WERI-Rb-1 (cell line): Measurements from ENCODE around the gene AOX1.
"Not testable (repeated sequence)": the region's sequence is repeated elsewhere in the genome, so short reads cannot be mapped to it uniquely, and the experiment has no call there.

Source experiments
- DNase-seq: peaks from one replicate; pipeline ENCODE4 v3.0.0-alpha.2; 2020
- H3K27ac ChIP-seq: fragments of 250-450 bp; sonication (Bioruptor Pico); 2 replicates; pipeline ENCODE4 v1.5.1; 2020; ENCODE audit warnings: mild to moderate bottlenecking, moderate library complexity
- H3K27me3 ChIP-seq: fragments of 250-450 bp; sonication (Bioruptor Pico); 2 replicates; pipeline ENCODE4 v1.5.1; 2021; ENCODE audit warnings: mild to moderate bottlenecking, low read depth, moderate library complexity; ENCODE audit not compliant: insufficient read depth, severe bottlenecking
- H3K36me3 ChIP-seq: fragments of 250-450 bp; sonication (Bioruptor Pico); 2 replicates; pipeline ENCODE4 v1.5.1; 2020; ENCODE audit warnings: mild to moderate bottlenecking, moderate library complexity
- H3K4me3 ChIP-seq: 2 replicates; pipeline ENCODE4 v1.5.1; 2011; ENCODE audit warnings: low read depth, mild to moderate bottlenecking, control low read depth, low read length
- H3K9me3 ChIP-seq: fragments of 250-450 bp; sonication (Bioruptor Pico); 2 replicates; pipeline ENCODE4 v1.5.1; 2021; ENCODE audit warnings: mild to moderate bottlenecking, moderate library complexity; ENCODE audit not compliant: severe bottlenecking
- CTCF ChIP-seq: IDR thresholded peaks from 2 replicates; pipeline ENCODE4 v1.5.1; 2011; ENCODE audit warnings: low read depth, mild to moderate bottlenecking, control low read depth, inconsistent platforms, low read length

The AOX1 gene

GRCh38 chr2:200585730-200586643, at the start of gene AOX1:
AOX1 (plus strand) TSS chr2:200586014; CDS start chr2:200586109, 95 bp downstream.
- no peak for TF ChIP-seq CTCF
- Histone ChIP-seq H3K9me3 (no peaks in the 10 kb centered on the region), H3K27me3 (no peaks in the 10 kb centered on the region), H3K27ac (no peak within 1 kb of the TSS), H3K36me3 (no peaks in the 10 kb centered on the region), H3K4me3 (no peak within 1 kb of the TSS)
- DNase-seq, result no peak

GRCh38 chr2:200538139-200538538, 47.7 kb upstream of the AOX1 start:
- Histone ChIP-seq H3K27ac (no peak overlapping the region), H3K4me3 (no peak overlapping the region), H3K36me3 (peaks cover 43% of the 10 kb centered on the region), H3K9me3 (no peaks in the 10 kb centered on the region), H3K27me3 (no peaks in the 10 kb centered on the region)
- no peak for TF ChIP-seq CTCF
- no peak for DNase-seq

DNA sequence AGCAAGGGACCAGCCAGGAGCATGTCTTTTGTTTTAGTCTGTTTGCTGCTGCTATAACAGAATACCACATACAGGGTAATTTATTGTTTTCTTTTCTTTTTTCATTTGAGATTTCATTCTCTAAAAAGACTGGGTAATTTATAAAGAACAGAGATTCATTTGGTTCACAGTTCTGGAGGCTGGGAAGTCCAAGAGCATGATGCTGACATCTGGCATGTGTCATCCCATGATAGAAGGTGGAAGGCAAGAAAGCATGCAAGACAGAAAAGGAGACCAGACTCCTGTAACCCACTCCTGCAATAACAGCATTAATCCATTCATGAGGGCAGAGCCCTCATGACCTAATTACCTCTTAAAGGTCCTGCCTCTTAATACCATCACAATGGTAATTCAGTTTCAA, 45.0 kb upstream of the AOX1 start:
- Histone ChIP-seq H3K4me3 (no peak overlapping the region), H3K36me3 (peaks cover 45% of the 10 kb centered on the region), H3K9me3 (no peaks in the 10 kb centered on the region), H3K27ac (no peak overlapping the region), H3K27me3 (no peaks in the 10 kb centered on the region)
- DNase-seq, result no peak
- TF ChIP-seq CTCF, result no peak

GRCh38 chr2:200566596-200566995, 19.2 kb upstream of the AOX1 start:
- H3K27me3 ChIP-seq, H3K9me3 ChIP-seq, H3K27ac ChIP-seq, H3K4me3 ChIP-seq, H3K36me3 ChIP-seq, DNase-seq: not testable (repeated sequence)

DNA sequence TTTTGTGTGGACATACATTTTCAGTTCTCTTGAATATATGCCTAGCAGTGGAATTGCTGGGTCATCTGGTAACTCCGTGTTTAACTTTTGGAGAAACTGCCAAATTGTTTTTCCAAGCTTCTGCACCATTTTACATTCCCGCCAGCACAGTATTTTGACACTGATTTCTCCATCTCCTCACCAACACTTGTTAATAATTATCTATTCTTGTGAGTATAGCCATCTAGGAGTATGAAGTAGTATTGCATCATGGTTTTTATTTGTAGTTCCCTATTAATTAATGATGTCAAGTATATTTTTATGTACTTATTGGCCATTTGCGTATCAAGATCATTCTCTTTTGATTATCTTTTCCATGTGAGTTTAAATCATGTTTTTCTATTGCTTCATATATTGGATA, 17.9 kb upstream of the AOX1 start:
- Histone ChIP-seq H3K9me3 (no peaks in the 10 kb centered on the region), H3K4me3 (no peak overlapping the region), H3K27me3 (no peaks in the 10 kb centered on the region), H3K36me3 (peaks cover 4% of the 10 kb centered on the region; the same call in 1 of the 2 replicates), H3K27ac (no peak overlapping the region)
- no peak for TF ChIP-seq CTCF
- no peak for DNase-seq

- no peak overlapping the region for H3K27ac ChIP-seq
- TF ChIP-seq CTCF, result no peak
- H3K9me3 ChIP-seq, result no peaks in the 10 kb centered on the region
- H3K4me3 ChIP-seq, result no peak overlapping the region
- H3K36me3 ChIP-seq, result peaks cover 8% of the 10 kb centered on the region
- no peaks in the 10 kb centered on the region for H3K27me3 ChIP-seq
- no peak for DNase-seq
Observed at GRCh38 chr2:200575957-200576356, 9.9 kb upstream of the AOX1 start.
